Ovary (tissue), 9 donors: ENCODE results near the gene WBP11. TPM values are rescaled to one million over a fixed set of nuclear protein-coding genes. Genes with fewer than 3 reads are reported as not detected.
A peak's percentile ranks its signal among the peaks of the same experiment; 100 is the strongest.

Experiments
- DNase-seq, 5 donors: peaks; one replicate each; pipeline ENCODE4 v3.0.0-alpha.2; 2019 to 2020
- H3K27ac ChIP-seq, 2 donors: fragments of 200-600 bp; one replicate each; pipeline versions ENCODE4 v1.5.1 to v1.8.0; 2019 to 2022
- H3K27me3 ChIP-seq: fragments of 200-600 bp; one replicate; pipeline ENCODE4 v1.8.0; 2022
- H3K36me3 ChIP-seq: fragments of 200-600 bp; sonication (generic); one replicate; pipeline ENCODE4 v1.5.1; 2019
- H3K4me1 ChIP-seq: one replicate; pipeline ENCODE4 v1.8.1; 2013; ENCODE audit warnings: mild to moderate bottlenecking, moderate library complexity; ENCODE audit not compliant: insufficient read depth
- H3K4me3 ChIP-seq: fragments of 200-600 bp; sonication (generic); one replicate; pipeline ENCODE4 v1.5.1; 2017
- H3K9me3 ChIP-seq, 2 donors: fragments of 200-600 bp in 1 of 2; sonication (generic) in 1 of 2; one replicate each; pipeline versions ENCODE4 v1.5.1 to v1.8.1; 2013 to 2019; ENCODE audit warnings: mild to moderate bottlenecking in 1 of 2, moderate library complexity in 1 of 2
- CTCF ChIP-seq, 3 donors: fragments of 450-650 bp in 2 of 3; fragments of 200-600 bp in 1 of 3; IDR thresholded peaks; one replicate each; pipeline versions ENCODE4 v1.5.1 to v1.8.0; 2016 to 2022; ENCODE audit warnings: antibody characterized with exemption in 3 of 3, mild to moderate bottlenecking in 1 of 3
- EP300 ChIP-seq: sonication (generic); formaldehyde crosslinking; IDR thresholded peaks from one replicate; pipeline ENCODE4 v1.6.1; 2017; ENCODE audit warnings: antibody characterized with exemption
- POLR2A ChIP-seq: fragments of 450-650 bp; IDR thresholded peaks from one replicate; pipeline ENCODE4 v1.6.1; 2017; ENCODE audit warnings: antibody characterized with exemption, mild to moderate bottlenecking, moderate library complexity
- WGBS, 3 donors: extraction: QIAGEN DNeasy Blood & Tissue Kit in 1 of 3; methylation state at CpG; one replicate each; pipeline versions ENCODE4 v1.1.5 to v1.1.7; 2013 to 2017; 5-methylcytosine and 5-hydroxymethylcytosine counted together
- intact Hi-C, 4 donors: fragments of 100-400 bp; cut with DNase I; formaldehyde crosslinking; loops; one replicate each; pipeline versions ENCODE4 v1.11.0 to v1.15.1; 2022 to 2023
- polyA plus RNA-seq, 2 donors: library from polyadenylated mRNA; stranded (reverse); fragments of 200-250 nt in 1 of 2; fragments of 350-450 nt in 1 of 2; fragmentation: Illumina TruSeq in 1 of 2; extraction: RNeasy Lipid Tissue Mini Kit (QIAGEN cat#74804) in 1 of 2; gene quantifications; one replicate each; pipeline ENCODE4 v1.2.3, GENCODE V29; 2013 to 2014
- total RNA-seq, 7 donors: library from RNA; depleted of rRNA in 2 of 7; stranded (reverse); fragments of >200 nt in 2 of 7; fragmentation: NEBNext Ultra II Directional in 3 of 7; extraction: Animal tissue kit (Norgen Biotek cat#: 25700) in 3 of 7; gene quantifications; one replicate each; pipeline versions ENCODE4 v1.1.0 to v1.2.4, GENCODE V29; 2016 to 2023
- donor health status: DM: no; HTN: no; CAD: no; lungs with moderate emphysema.
- donor health status: DM: no; HTN: no; CAD: no.
- donor health status: Bipolar disorder and iron deficiency.
- donor health status: DM: yes; HTN: yes; CAD: no.
- donor health status: DM: no; HTN: no; CAD: no.
- donor health status: DM: yes; HTN: yes; CAD: no.

The WBP11 gene
- total and polyA plus RNA-seq, 9 donors = 12.9 to 84.1 (median 50.5) TPM

GRCh38 chr12:14810167-14810952, 7.1 kb upstream of the WBP11 start:
- Histone ChIP-seq H3K4me3 (no peak overlapping the region), H3K9me3 (no peaks in the 10 kb centered on the region), H3K27me3 (no peaks in the 10 kb centered on the region), H3K27ac (no peak overlapping the region), H3K4me1 (no peaks in the 10 kb centered on the region), H3K36me3 (no peaks in the 10 kb centered on the region)
- intact Hi-C loops = no loop called here
- TF ChIP-seq CTCF (IDR thresholded peaks at IDR 0.05) = no peak
- no peak for TF ChIP-seq POLR2A
- no peak for TF ChIP-seq EP300
- WGBS, 3 donors = 86 to 87% (median 87%) methylated on average over 5 of the region's 5 CpGs
- DNase-seq = no peak

GRCh38 chr12:14803830-14804160, 517 bp upstream of the WBP11 start:
- Histone ChIP-seq H3K4me1 (no peaks in the 10 kb centered on the region), H3K27me3 (no peaks in the 10 kb centered on the region), H3K4me3 (peak overlapping the region; percentile 99), H3K27ac (peak overlapping the region in 1 of 2 donors; percentile 62), H3K9me3 (no peaks in the 10 kb centered on the region), H3K36me3 (no peaks in the 10 kb centered on the region)
- intact Hi-C loops = no loop called here
- no peak for TF ChIP-seq CTCF (IDR thresholded peaks at IDR 0.05)
- no peak for TF ChIP-seq POLR2A
- TF ChIP-seq EP300 = no peak
- WGBS, 3 donors = 0 to 1% (median 0%) methylated on average over 12 of the region's 12 CpGs
- DNase-seq = no peak

GRCh38 chr12:14802721-14803010, 612 bp downstream of the WBP11 start:
- DNase-seq = no peak
- Histone ChIP-seq H3K4me3 (peak overlapping the region; percentile 99), H3K9me3 (no peaks in the 10 kb centered on the region), H3K27ac (peak overlapping the region; percentile 64 to 85), H3K4me1 (no peaks in the 10 kb centered on the region), H3K36me3 (no peaks in the 10 kb centered on the region), H3K27me3 (no peaks in the 10 kb centered on the region)
- TF ChIP-seq POLR2A (no peak), EP300 (no peak), CTCF (IDR thresholded peaks at IDR 0.05) (no peak)
- intact Hi-C loops = no loop called here
- 0 to 1% (median 1%) methylated on average over 7 of the region's 7 CpGs for WGBS, 3 donors

- Histone ChIP-seq H3K36me3 (no peaks in the 10 kb centered on the region), H3K9me3 (no peaks in the 10 kb centered on the region), H3K4me3 (peak overlapping the region; percentile 99), H3K27me3 (no peaks in the 10 kb centered on the region), H3K27ac (no peak overlapping the region), H3K4me1 (no peaks in the 10 kb centered on the region)
- intact Hi-C loops = no loop called here
- WGBS, 3 donors = 45 to 50% (median 48%) methylated on average over 4 of the region's 4 CpGs
- no peak for DNase-seq
- TF ChIP-seq POLR2A (no peak), EP300 (no peak), CTCF (IDR thresholded peaks at IDR 0.05) (no peak)
Measured at GRCh38 chr12:14802247-14802646, 1.0 kb downstream of the WBP11 start.
